Mesothelial cell of epicardium (in vitro differentiated cells): ENCODE data around the gene WAC. TPM values are rescaled to one million over a fixed set of nuclear protein-coding genes. Genes with fewer than 3 reads are reported as not detected.

Experiments
- DNase-seq, 2 experiments: peaks; one replicate each; pipeline ENCODE4 v3.0.0; 2021; ENCODE audit warnings: low spot score in 2 of 2; ENCODE audit not compliant: unreplicated experiment in 2 of 2
- H3K27ac Mint-ChIP-seq: 2 replicates; pipeline ENCODE4 v1.8.0; 2021; ENCODE audit warnings: mixed read lengths
- H3K27me3 Mint-ChIP-seq: 2 replicates; pipeline ENCODE4 v1.8.0; 2021; ENCODE audit warnings: low read depth, mixed read lengths
- H3K36me3 Mint-ChIP-seq: 2 replicates; pipeline ENCODE4 v1.8.0; 2021; ENCODE audit warnings: mixed read lengths
- H3K4me1 Mint-ChIP-seq: 2 replicates; pipeline ENCODE4 v1.8.0; 2021; ENCODE audit warnings: mixed read lengths
- H3K4me3 Mint-ChIP-seq: 2 replicates; pipeline ENCODE4 v1.8.0; 2021; ENCODE audit warnings: mild to moderate bottlenecking, moderate library complexity, mixed read lengths
- H3K9me3 Mint-ChIP-seq: 2 replicates; pipeline ENCODE4 v1.8.0; 2021; ENCODE audit warnings: mixed read lengths
- CTCF ChIP-seq: fragments of 200-600 bp; sonication (generic); IDR thresholded peaks from one replicate; pipeline ENCODE4 v1.5.0; 2021; ENCODE audit warnings: antibody characterized with exemption; ENCODE audit not compliant: unreplicated experiment
- total RNA-seq: library from RNA; stranded (reverse); gene quantifications from 3 replicates; pipeline ENCODE4 v1.2.1, GENCODE V29; 2021

Gene WAC
- total RNA-seq, 1 donor from 2014 or later, result 141 TPM

GRCh38 chr10:28620251-28620650 lies 87.3 kb downstream of the WAC start:
- no peaks in the 10 kb centered on the region for H3K9me3 Mint-ChIP-seq
- peaks cover 21% of the 10 kb centered on the region for H3K36me3 Mint-ChIP-seq
- H3K4me3 Mint-ChIP-seq, result no peak overlapping the region
- no peaks in the 10 kb centered on the region for H3K27me3 Mint-ChIP-seq
- peaks cover 11% of the 10 kb centered on the region for H3K4me1 Mint-ChIP-seq
- peak overlapping the region; percentile 33 for H3K27ac Mint-ChIP-seq
- no peak for DNase-seq
- TF ChIP-seq CTCF, result no peak

- Mint-ChIP-seq H3K4me3 (no peak overlapping the region), H3K27me3 (no peaks in the 10 kb centered on the region), H3K9me3 (peaks cover 3% of the 10 kb centered on the region), H3K4me1 (peaks cover 31% of the 10 kb centered on the region), H3K27ac (peak overlapping the region; percentile 22), H3K36me3 (peaks cover 11% of the 10 kb centered on the region)
- TF ChIP-seq CTCF, result no peak
- DNase-seq, result no peak
These were observed 90.6 kb downstream of the WAC start for GRCh38 chr10:28623483-28623882.

GRCh38 chr10:28624351-28624750 lies 91.4 kb downstream of the WAC start:
- Mint-ChIP-seq H3K4me1 (peaks cover 31% of the 10 kb centered on the region), H3K27ac (no peak overlapping the region), H3K9me3 (peaks cover 3% of the 10 kb centered on the region), H3K36me3 (peaks cover 8% of the 10 kb centered on the region), H3K27me3 (no peaks in the 10 kb centered on the region), H3K4me3 (no peak overlapping the region)
- DNase-seq, result no peak
- TF ChIP-seq CTCF, result no peak

GRCh38 chr10:28627102-28627501 lies 94.2 kb downstream of the WAC start:
- Mint-ChIP-seq H3K4me1 (peaks cover 35% of the 10 kb centered on the region), H3K9me3 (peaks cover 3% of the 10 kb centered on the region)

GRCh38 chr10:28628184-28628893 lies 95.4 kb downstream of the WAC start:
- peak; percentile 87 for TF ChIP-seq CTCF
- peak; percentile 74 to 86 for DNase-seq
- Mint-ChIP-seq H3K27ac (peak overlapping the region; percentile 29), H3K27me3 (no peaks in the 10 kb centered on the region), H3K36me3 (peaks cover 2% of the 10 kb centered on the region), H3K4me3 (no peak overlapping the region), H3K9me3 (peaks cover 3% of the 10 kb centered on the region), H3K4me1 (peaks cover 26% of the 10 kb centered on the region)

More at GRCh38 chr10:28627102-28627501, 94.2 kb downstream of the WAC start:
- no peak for DNase-seq
- Mint-ChIP-seq H3K27ac (no peak overlapping the region), H3K36me3 (peaks cover 2% of the 10 kb centered on the region), H3K27me3 (no peaks in the 10 kb centered on the region), H3K4me3 (no peak overlapping the region)
- TF ChIP-seq CTCF, result no peak
